SK-N-SH (cell line): ENCODE results near the gene STK26.

ENCODE experiments used
- EP300 ChIP-seq, 2 experiments: IDR thresholded peaks; 2 replicates each; pipeline versions ENCODE4 v1.4.0 to v1.6.1; 2012; ENCODE audit warnings: borderline replicate concordance in 1 of 2, low read depth in 1 of 2, low read length in 1 of 2
- EZH2phosphoT487 ChIP-seq: fragments of 200-600 bp; sonication (generic); IDR thresholded peaks from 2 replicates; pipeline ENCODE4 v1.6.1; 2017; ENCODE audit warnings: low read depth, mixed run types, mild to moderate bottlenecking, antibody characterized with exemption, moderate library complexity, borderline replicate concordance
- ZBTB33 ChIP-seq: IDR thresholded peaks from 2 replicates; pipeline ENCODE4 v1.4.0; 2012; ENCODE audit warnings: low read depth, borderline replicate concordance

GRCh38 chrX:132094164-132094563 is 71.1 kb downstream of the STK26 start:
- TF ChIP-seq ZBTB33 (no peak), EZH2phosphoT487 (no peak), EP300 (IDR thresholded peaks at IDR 0.05; ENCODE audit: borderline replicate concordance in 1 of 2, low read depth in 1 of 2, low read length in 1 of 2) (no peak)
